Activated CD4-positive, alpha-beta T cell treated with anti-CD3 and anti-CD28 coated beads for 24 hours (primary cell): ENCODE results near the gene RAP1GAP2.

ENCODE experiments used
- DNase-seq, 2 donors: peaks; one replicate each; pipeline ENCODE4 v3.0.0-alpha.2; 2020; ENCODE audit warnings: low read depth in 2 of 2

The RAP1GAP2 gene

GRCh38 chr17:2853283-2854142 lies 57.3 kb downstream of the RAP1GAP2 start:
- DNase-seq = peak in 1 of 2 donors; percentile 7

- no peak for DNase-seq
These were observed 58.2 kb downstream of the RAP1GAP2 start for GRCh38 chr17:2854143-2855055.

- no peak for DNase-seq
These were observed 58.9 kb downstream of the RAP1GAP2 start for GRCh38 chr17:2855063-2855600.

GRCh38 chr17:2856727-2857126 lies 60.5 kb downstream of the RAP1GAP2 start:
- no peak for DNase-seq

GRCh38 chr17:2860045-2860444 lies 63.8 kb downstream of the RAP1GAP2 start:
- DNase-seq = no peak

- no peak for DNase-seq
These were observed 64.6 kb downstream of the RAP1GAP2 start for GRCh38 chr17:2860883-2861282.

- DNase-seq = no peak
These were observed 66.0 kb downstream of the RAP1GAP2 start for GRCh38 chr17:2862197-2862596.

- no peak for DNase-seq
These were observed 67.0 kb downstream of the RAP1GAP2 start for GRCh38 chr17:2863204-2863603.

- no peak for DNase-seq
These were observed 69.0 kb downstream of the RAP1GAP2 start for GRCh38 chr17:2865228-2865627.

GRCh38 chr17:2867441-2868424 lies 71.5 kb downstream of the RAP1GAP2 start:
- DNase-seq = no peak

GRCh38 chr17:2869604-2870003 lies 73.4 kb downstream of the RAP1GAP2 start:
- DNase-seq = no peak

- no peak for DNase-seq
These were observed 75.0 kb downstream of the RAP1GAP2 start for GRCh38 chr17:2871205-2871604.

- DNase-seq = no peak
These were observed 75.5 kb downstream of the RAP1GAP2 start for GRCh38 chr17:2871720-2872119.

GRCh38 chr17:2872282-2872681 lies 76.0 kb downstream of the RAP1GAP2 start:
- DNase-seq = no peak

- no peak for DNase-seq
These were observed 78.0 kb downstream of the RAP1GAP2 start for GRCh38 chr17:2874189-2874686.

GRCh38 chr17:2875608-2876007 lies 79.4 kb downstream of the RAP1GAP2 start:
- no peak for DNase-seq

- no peak for DNase-seq
These were observed 80.2 kb downstream of the RAP1GAP2 start for GRCh38 chr17:2876467-2876866.

- DNase-seq = no peak
These were observed 82.6 kb downstream of the RAP1GAP2 start for GRCh38 chr17:2878751-2879254.

- DNase-seq = no peak
These were observed 83.8 kb downstream of the RAP1GAP2 start for GRCh38 chr17:2880050-2880449.

GRCh38 chr17:2881295-2881694 lies 85.1 kb downstream of the RAP1GAP2 start:
- no peak for DNase-seq
